GM19043 (cell line): ENCODE measurements around the gene KRTAP4-3.
"Not testable (repeated sequence)": the region's sequence is repeated elsewhere in the genome, so short reads cannot be mapped to it uniquely, and the experiment has no call there.

Experiments
- ATAC-seq: cut with Tn5 transposase; IDR thresholded peaks from one replicate; pipeline ENCODE4 v1.9.1; 2021; ENCODE audit warnings: low read depth; ENCODE audit not compliant: unreplicated experiment

The KRTAP4-3 gene

GRCh38 chr17:41119696-41120690 is 48.0 kb downstream of the KRTAP4-3 start:
- ATAC-seq, result not testable (repeated sequence)

- no peak for ATAC-seq
Measured at GRCh38 chr17:41118721-41119120, 49.3 kb downstream of the KRTAP4-3 start.

GRCh38 chr17:41117846-41118386 is 50.1 kb downstream of the KRTAP4-3 start, which contains the start of gene KRTAP4-11:
Gene KRTAP4-11, minus strand, starts transcription at chr17:41118373. Its CDS starts 58 bp downstream, at chr17:41118315.
- ATAC-seq, result not testable (repeated sequence)
